22Rv1 (cell line): ENCODE measurements around the gene CEACAM16.

Experiments used
- CTCF ChIP-seq: fragments of 450-650 bp; IDR thresholded peaks from 2 replicates; pipeline ENCODE4 v1.5.1; 2017; ENCODE audit warnings: mild to moderate bottlenecking
- ZFX ChIP-seq: fragments of 450-650 bp; IDR thresholded peaks from 2 replicates; pipeline ENCODE4 v1.6.1; 2017; ENCODE audit warnings: antibody characterized with exemption, borderline replicate concordance

- TF ChIP-seq CTCF: no peak
- TF ChIP-seq ZFX: no peak
Measured at GRCh38 chr19:44706506-44707236, 7.7 kb downstream of the CEACAM16 start.
